ENCODE data around the gene FURIN. TPM values are rescaled to one million over a fixed set of nuclear protein-coding genes. Genes with fewer than 3 reads are reported as not detected.
A peak's percentile ranks its signal among the peaks of the same experiment; 100 is the strongest.

Gene FURIN
- total and polyA plus RNA-seq, 9 of the 15 experiments (the other 6 are each of a cell fraction or from before 2014, with no cell fraction given): 0.92 to 99.9 (median 34.8) TPM

DNA sequence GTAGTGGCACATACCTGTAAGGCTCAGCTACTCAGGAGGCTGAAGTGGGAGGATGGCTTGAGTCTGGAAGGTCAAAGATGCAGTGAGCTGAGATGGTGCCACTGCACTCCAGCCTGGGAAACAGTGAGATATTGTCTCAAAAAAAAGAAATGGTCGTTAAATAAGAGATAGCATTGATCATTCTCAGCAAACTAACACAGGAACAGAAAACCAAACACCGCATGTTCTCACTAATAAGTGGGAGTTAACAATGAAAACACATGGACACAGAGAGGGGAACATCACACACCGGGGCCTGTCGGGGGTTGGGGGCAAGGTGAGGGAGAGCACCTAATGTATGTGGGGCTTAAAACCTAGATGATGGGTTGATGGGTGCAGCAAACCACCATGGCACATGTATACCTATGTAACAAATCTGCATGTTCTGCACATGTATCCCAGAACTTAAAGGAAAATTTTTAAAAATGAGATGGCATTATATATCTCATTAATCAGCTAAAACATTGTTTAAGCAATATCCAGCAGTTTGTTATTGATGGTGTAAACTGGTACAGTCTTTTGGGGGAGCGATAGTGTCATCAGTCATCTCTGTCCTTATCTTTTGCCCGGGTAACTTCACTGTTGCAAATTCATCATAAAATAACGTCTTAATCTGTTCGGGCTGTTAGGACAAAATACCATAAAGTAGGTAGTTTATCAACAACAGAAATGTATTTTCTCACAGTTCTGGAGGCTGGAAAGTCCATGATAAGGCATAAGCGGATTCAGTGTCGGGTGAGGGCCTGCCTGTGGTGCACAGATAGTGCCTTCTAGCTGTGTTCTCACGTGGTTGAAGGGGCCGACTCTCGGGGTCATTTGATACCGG, 33.0 kb downstream of the FURIN start (continued):
- TF ChIP-seq ID3 (CRISPR knock-in tag; IDR thresholded peaks at IDR 0.05) (no peak), ID3 (tag; IDR thresholded peaks at IDR 0.05) (peak; percentile 58; the same call in 1 of the 2 replicates), ZNF764 (CRISPR knock-in tag; IDR thresholded peaks at IDR 0.05; ENCODE audit: low read depth) (no peak), ZNF77 (CRISPR knock-in tag; IDR thresholded peaks at IDR 0.05) (no peak), ZNF263 (CRISPR knock-in tag; IDR thresholded peaks at IDR 0.05; ENCODE audit: borderline replicate concordance) (no peak), CEBPG (CRISPR knock-in tag; IDR thresholded peaks at IDR 0.05) (no peak), CEBPG (tag; conservative IDR thresholded peaks at IDR 0.05 in 1 of 2, IDR thresholded peaks at IDR 0.05 in 1 of 2) (peak in 1 of 2 experiments; percentile 26; a peak in 1 of 4 replicates), GABPB2 (CRISPR knock-in tag; conservative IDR thresholded peaks at IDR 0.05) (no peak), ZBTB40 (IDR thresholded peaks at IDR 0.05) (peak; percentile 42; the same call in 1 of the 2 replicates), ZBTB40 (CRISPR knock-in tag; IDR thresholded peaks at IDR 0.05) (no peak), PTRF (tag; IDR thresholded peaks at IDR 0.05) (no peak), ZKSCAN3 (CRISPR knock-in tag; IDR thresholded peaks at IDR 0.05) (no peak), RHOXF2B (CRISPR knock-in tag; conservative IDR thresholded peaks at IDR 0.05) (no peak)
- TF ChIP-seq, protein P1, sequence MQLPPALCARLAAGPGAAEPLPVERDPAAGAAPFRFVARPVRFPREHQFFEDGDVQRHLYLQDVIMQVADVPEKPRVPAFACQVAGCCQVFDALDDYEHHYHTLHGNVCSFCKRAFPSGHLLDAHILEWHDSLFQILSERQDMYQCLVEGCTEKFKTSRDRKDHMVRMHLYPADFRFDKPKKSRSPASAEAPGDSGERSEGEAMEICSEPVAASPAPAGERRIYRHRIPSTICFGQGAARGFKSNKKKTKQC (CRISPR knock-in tag; IDR thresholded peaks at IDR 0.05): no peak
- TF ChIP-seq, protein P2, sequence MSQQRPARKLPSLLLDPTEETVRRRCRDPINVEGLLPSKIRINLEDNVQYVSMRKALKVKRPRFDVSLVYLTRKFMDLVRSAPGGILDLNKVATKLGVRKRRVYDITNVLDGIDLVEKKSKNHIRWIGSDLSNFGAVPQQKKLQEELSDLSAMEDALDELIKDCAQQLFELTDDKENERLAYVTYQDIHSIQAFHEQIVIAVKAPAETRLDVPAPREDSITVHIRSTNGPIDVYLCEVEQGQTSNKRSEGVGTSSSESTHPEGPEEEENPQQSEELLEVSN (IDR thresholded peaks at IDR 0.05; ENCODE audit: borderline replicate concordance in 1 of 2, extremely low read depth in 1 of 2, insufficient read depth in 1 of 2, insufficient read length in 1 of 2, low read depth in 1 of 2, low read length in 1 of 2, poor library complexity in 1 of 2, severe bottlenecking in 1 of 2): peak in 1 of 2 experiments; percentile 15

All from K562 (cell line).